ENCODE measurements around the gene PNPLA7.
"Not testable (repeated sequence)": the region's sequence is repeated elsewhere in the genome, so short reads cannot be mapped to it uniquely, and the experiment has no call there.

Gene PNPLA7

GRCh38 chr9:137478962-137479861 lies 71.0 kb downstream of the PNPLA7 start:
- H3K27me3 ChIP-seq (ENCODE audit: control insufficient read depth in 2 of 2, insufficient read depth in 2 of 2, low read length in 2 of 2) = no peaks in the 10 kb centered on the region
- H3K4me1 ChIP-seq (ENCODE audit: control insufficient read depth in 2 of 2, insufficient read depth in 2 of 2, low read length in 2 of 2) = no peaks in the 10 kb centered on the region
- no peak overlapping the region for H3K4me3 ChIP-seq (ENCODE audit: low read length in 2 of 2)
- H3K9ac ChIP-seq (ENCODE audit: low read depth in 1 of 2, low read length in 2 of 2) = no peak overlapping the region
- H3K36me3 ChIP-seq (ENCODE audit: control insufficient read depth in 2 of 2, insufficient read depth in 2 of 2, low read length in 2 of 2) = no peaks in the 10 kb centered on the region
- H3K9me3 ChIP-seq (ENCODE audit: control insufficient read depth in 2 of 2, low read length in 2 of 2) = no peaks in the 10 kb centered on the region
- H3K27ac ChIP-seq (ENCODE audit: low read depth in 2 of 2, low read length in 2 of 2) = no peak overlapping the region

DNA sequence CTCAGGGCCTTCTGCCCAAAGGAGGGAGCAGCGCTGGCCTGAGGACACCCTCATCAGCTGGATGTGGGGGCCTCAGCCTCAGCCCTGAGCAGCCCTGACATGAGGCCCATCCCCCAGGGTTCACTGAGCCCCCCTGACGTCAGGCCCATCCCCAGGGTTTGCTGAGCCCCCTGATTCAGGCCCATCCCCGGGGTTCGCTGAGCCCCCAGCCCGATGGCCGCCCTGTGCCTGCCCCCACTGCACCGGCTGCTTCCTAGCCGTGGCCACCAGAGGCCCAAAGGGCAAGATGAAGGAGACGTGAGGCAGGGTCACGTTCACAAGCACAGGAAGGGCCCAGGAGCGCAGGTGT lies 71.6 kb downstream of the PNPLA7 start:
- H3K36me3 ChIP-seq (ENCODE audit: control insufficient read depth in 2 of 2, insufficient read depth in 2 of 2, low read length in 2 of 2) = no peaks in the 10 kb centered on the region
- no peak overlapping the region for H3K4me3 ChIP-seq (ENCODE audit: low read length in 2 of 2)

DNA sequence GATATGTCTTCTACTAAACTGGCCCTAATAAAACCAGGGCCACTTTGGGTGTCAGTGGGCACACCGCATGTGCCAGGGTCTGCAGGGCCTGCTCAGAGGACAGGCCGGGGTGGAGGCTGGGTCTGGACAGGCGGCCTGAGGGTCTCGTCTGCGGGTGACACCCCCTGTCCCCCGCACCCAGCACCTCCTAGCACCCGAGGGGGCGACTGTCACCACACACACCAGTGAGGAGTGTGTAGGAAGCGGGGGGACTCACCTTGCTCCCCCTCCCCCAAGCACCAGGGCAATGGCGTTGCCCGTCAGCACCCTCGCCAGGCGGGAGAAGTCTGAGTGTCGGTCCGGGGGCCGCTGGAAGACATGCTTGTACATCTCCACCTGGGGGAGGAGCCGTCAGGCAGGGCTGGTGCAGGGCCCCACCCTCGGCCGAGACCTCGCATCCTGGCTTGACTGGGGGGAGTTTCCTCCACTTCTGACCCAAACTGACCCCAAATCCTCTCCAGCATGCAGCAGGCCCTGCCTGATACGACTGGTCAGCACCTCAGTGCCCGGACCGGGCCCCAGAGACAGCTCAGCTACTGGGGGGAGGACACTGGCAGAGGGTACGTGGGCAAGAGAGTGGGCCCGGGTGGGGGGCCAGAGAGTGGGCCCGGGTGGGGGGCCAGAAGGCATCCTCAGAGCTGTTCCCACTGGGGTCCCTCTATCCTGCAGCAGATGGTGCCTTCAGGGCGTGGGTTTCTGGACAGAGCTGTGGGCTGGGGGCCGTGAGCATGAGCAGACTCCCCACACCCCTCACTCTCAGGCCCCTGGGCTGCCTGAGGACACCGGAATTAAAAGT lies 72.2 kb downstream of the PNPLA7 start:
- no peak overlapping the region for H3K27ac ChIP-seq (ENCODE audit: low read depth in 2 of 2, low read length in 2 of 2)

More for the DNA sequence above, 71.6 kb downstream of the PNPLA7 start:
- H3K4me1 ChIP-seq (ENCODE audit: control insufficient read depth in 2 of 2, insufficient read depth in 2 of 2, low read length in 2 of 2) = no peaks in the 10 kb centered on the region
- no peak overlapping the region for H3K9ac ChIP-seq (ENCODE audit: low read depth in 1 of 2, low read length in 2 of 2)
- H3K27me3 ChIP-seq (ENCODE audit: control insufficient read depth in 2 of 2, insufficient read depth in 2 of 2, low read length in 2 of 2) = no peaks in the 10 kb centered on the region
- no peak overlapping the region for H3K27ac ChIP-seq (ENCODE audit: low read depth in 2 of 2, low read length in 2 of 2)
- H3K9me3 ChIP-seq (ENCODE audit: control insufficient read depth in 2 of 2, low read length in 2 of 2) = no peaks in the 10 kb centered on the region

DNA sequence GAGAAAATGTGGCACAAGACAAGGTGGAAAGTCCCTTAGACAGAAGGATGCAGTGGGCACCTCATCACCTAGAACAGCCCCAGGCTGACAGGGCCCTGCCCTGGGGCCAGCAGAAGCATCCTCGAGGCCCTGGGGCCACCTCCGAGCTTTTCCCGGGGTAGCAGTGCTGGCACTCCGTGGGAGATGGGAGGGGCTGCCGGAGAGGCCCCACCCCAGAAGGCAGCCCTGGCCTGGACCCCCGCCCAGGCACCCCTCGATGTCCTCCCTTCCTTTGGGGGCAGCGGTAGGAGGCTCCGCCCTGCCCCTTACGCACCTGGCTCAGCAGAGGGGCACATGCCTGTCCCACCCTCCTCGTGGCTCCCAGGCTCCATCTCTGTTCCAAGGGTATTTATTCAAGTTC lies 73.3 kb downstream of the PNPLA7 start:
- H3K4me3 ChIP-seq (ENCODE audit: low read length in 2 of 2) = no peak overlapping the region

More for the DNA sequence above, 72.2 kb downstream of the PNPLA7 start:
- Histone ChIP-seq H3K36me3 (ENCODE audit: control insufficient read depth in 2 of 2, insufficient read depth in 2 of 2, low read length in 2 of 2) (no peaks in the 10 kb centered on the region), H3K4me3 (ENCODE audit: low read length in 2 of 2) (no peak overlapping the region), H3K4me1 (ENCODE audit: control insufficient read depth in 2 of 2, insufficient read depth in 2 of 2, low read length in 2 of 2) (no peaks in the 10 kb centered on the region), H3K27me3 (ENCODE audit: control insufficient read depth in 2 of 2, insufficient read depth in 2 of 2, low read length in 2 of 2) (no peaks in the 10 kb centered on the region), H3K9me3 (ENCODE audit: control insufficient read depth in 2 of 2, low read length in 2 of 2) (no peaks in the 10 kb centered on the region), H3K9ac (ENCODE audit: low read depth in 1 of 2, low read length in 2 of 2) (no peak overlapping the region)

GRCh38 chr9:137475666-137476065 lies 74.5 kb downstream of the PNPLA7 start:
- H3K4me1 ChIP-seq (ENCODE audit: control insufficient read depth in 2 of 2, insufficient read depth in 2 of 2, low read length in 2 of 2) = no peaks in the 10 kb centered on the region
- no peaks in the 10 kb centered on the region for H3K9me3 ChIP-seq (ENCODE audit: control insufficient read depth in 2 of 2, low read length in 2 of 2)
- H3K9ac ChIP-seq (ENCODE audit: low read depth in 1 of 2, low read length in 2 of 2) = no peak overlapping the region
- no peaks in the 10 kb centered on the region for H3K36me3 ChIP-seq (ENCODE audit: control insufficient read depth in 2 of 2, insufficient read depth in 2 of 2, low read length in 2 of 2)
- H3K4me3 ChIP-seq (ENCODE audit: low read length in 2 of 2) = no peak overlapping the region
- no peaks in the 10 kb centered on the region for H3K27me3 ChIP-seq (ENCODE audit: control insufficient read depth in 2 of 2, insufficient read depth in 2 of 2, low read length in 2 of 2)
- no peak overlapping the region for H3K27ac ChIP-seq (ENCODE audit: low read depth in 2 of 2, low read length in 2 of 2)

More for the DNA sequence above, 73.3 kb downstream of the PNPLA7 start:
- no peaks in the 10 kb centered on the region for H3K9me3 ChIP-seq (ENCODE audit: control insufficient read depth in 2 of 2, low read length in 2 of 2)
- H3K9ac ChIP-seq (ENCODE audit: low read depth in 1 of 2, low read length in 2 of 2) = no peak overlapping the region
- H3K36me3 ChIP-seq (ENCODE audit: control insufficient read depth in 2 of 2, insufficient read depth in 2 of 2, low read length in 2 of 2) = no peaks in the 10 kb centered on the region
- no peaks in the 10 kb centered on the region for H3K4me1 ChIP-seq (ENCODE audit: control insufficient read depth in 2 of 2, insufficient read depth in 2 of 2, low read length in 2 of 2)
- no peak overlapping the region for H3K27ac ChIP-seq (ENCODE audit: low read depth in 2 of 2, low read length in 2 of 2)
- no peaks in the 10 kb centered on the region for H3K27me3 ChIP-seq (ENCODE audit: control insufficient read depth in 2 of 2, insufficient read depth in 2 of 2, low read length in 2 of 2)

DNA sequence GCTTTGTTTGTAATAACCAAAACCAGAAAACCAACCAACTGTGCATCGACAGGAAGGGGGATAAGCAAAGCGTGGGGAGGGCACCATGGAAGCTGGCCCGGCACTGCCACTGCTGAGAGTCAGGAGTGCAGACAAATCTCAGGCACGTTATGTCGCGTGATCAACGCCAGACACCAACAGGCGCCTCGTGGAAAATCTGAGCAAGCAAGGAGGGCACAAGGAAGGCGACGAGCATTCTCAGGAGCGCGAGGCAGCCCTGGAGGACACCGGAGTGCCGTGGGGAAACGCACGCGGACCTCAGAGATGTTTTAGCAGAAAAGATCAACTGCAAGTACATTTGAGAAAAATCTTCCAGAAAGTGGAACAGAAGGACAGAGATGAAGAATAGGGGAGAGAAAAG lies 75.9 kb downstream of the PNPLA7 start:
- Histone ChIP-seq H3K9ac (ENCODE audit: low read depth in 1 of 2, low read length in 2 of 2) (no peak overlapping the region), H3K4me1 (ENCODE audit: control insufficient read depth in 2 of 2, insufficient read depth in 2 of 2, low read length in 2 of 2) (no peaks in the 10 kb centered on the region), H3K4me3 (ENCODE audit: low read length in 2 of 2) (no peak overlapping the region), H3K36me3 (ENCODE audit: control insufficient read depth in 2 of 2, insufficient read depth in 2 of 2, low read length in 2 of 2) (no peaks in the 10 kb centered on the region), H3K27me3 (ENCODE audit: control insufficient read depth in 2 of 2, insufficient read depth in 2 of 2, low read length in 2 of 2) (no peaks in the 10 kb centered on the region), H3K27ac (ENCODE audit: low read depth in 2 of 2, low read length in 2 of 2) (no peak overlapping the region), H3K9me3 (ENCODE audit: control insufficient read depth in 2 of 2, low read length in 2 of 2) (no peaks in the 10 kb centered on the region)

DNA sequence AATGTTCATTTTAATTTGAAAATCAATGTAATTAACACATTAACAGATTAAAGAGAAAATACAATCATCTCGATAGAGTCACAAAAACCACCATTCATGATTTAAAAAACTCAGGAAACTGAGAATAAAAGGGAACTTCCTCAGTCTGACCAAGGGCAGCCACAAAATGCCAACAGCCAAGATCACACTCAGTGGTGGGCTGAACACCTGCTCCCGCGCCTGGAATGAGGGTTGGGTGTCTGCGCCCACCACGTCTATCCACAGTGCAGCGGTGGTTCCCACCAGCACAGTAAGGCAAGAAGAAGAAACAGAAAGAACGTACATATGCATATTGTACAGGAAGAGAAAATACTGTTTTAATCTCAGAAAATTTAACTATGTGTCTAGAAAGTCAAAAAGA lies 79.4 kb downstream of the PNPLA7 start:
- Histone ChIP-seq H3K9me3 (ENCODE audit: control insufficient read depth in 2 of 2, low read length in 2 of 2) (no peaks in the 10 kb centered on the region), H3K36me3 (ENCODE audit: control insufficient read depth in 2 of 2, insufficient read depth in 2 of 2, low read length in 2 of 2) (no peaks in the 10 kb centered on the region), H3K9ac (ENCODE audit: low read depth in 1 of 2, low read length in 2 of 2) (no peak overlapping the region), H3K4me1 (ENCODE audit: control insufficient read depth in 2 of 2, insufficient read depth in 2 of 2, low read length in 2 of 2) (no peaks in the 10 kb centered on the region), H3K27me3 (ENCODE audit: control insufficient read depth in 2 of 2, insufficient read depth in 2 of 2, low read length in 2 of 2) (no peaks in the 10 kb centered on the region), H3K27ac (ENCODE audit: low read depth in 2 of 2, low read length in 2 of 2) (no peak overlapping the region), H3K4me3 (ENCODE audit: low read length in 2 of 2) (no peak overlapping the region)

- Histone ChIP-seq H3K36me3 (ENCODE audit: control insufficient read depth in 2 of 2, insufficient read depth in 2 of 2, low read length in 2 of 2) (no peaks in the 10 kb centered on the region), H3K9ac (ENCODE audit: low read depth in 1 of 2, low read length in 2 of 2) (no peak overlapping the region), H3K4me1 (ENCODE audit: control insufficient read depth in 2 of 2, insufficient read depth in 2 of 2, low read length in 2 of 2) (no peaks in the 10 kb centered on the region), H3K27ac (ENCODE audit: low read depth in 2 of 2, low read length in 2 of 2) (no peak overlapping the region), H3K9me3 (ENCODE audit: control insufficient read depth in 2 of 2, low read length in 2 of 2) (no peaks in the 10 kb centered on the region), H3K27me3 (ENCODE audit: control insufficient read depth in 2 of 2, insufficient read depth in 2 of 2, low read length in 2 of 2) (no peaks in the 10 kb centered on the region), H3K4me3 (ENCODE audit: low read length in 2 of 2) (no peak overlapping the region)
These were observed 82.3 kb downstream of the PNPLA7 start for GRCh38 chr9:137467896-137468295.

DNA sequence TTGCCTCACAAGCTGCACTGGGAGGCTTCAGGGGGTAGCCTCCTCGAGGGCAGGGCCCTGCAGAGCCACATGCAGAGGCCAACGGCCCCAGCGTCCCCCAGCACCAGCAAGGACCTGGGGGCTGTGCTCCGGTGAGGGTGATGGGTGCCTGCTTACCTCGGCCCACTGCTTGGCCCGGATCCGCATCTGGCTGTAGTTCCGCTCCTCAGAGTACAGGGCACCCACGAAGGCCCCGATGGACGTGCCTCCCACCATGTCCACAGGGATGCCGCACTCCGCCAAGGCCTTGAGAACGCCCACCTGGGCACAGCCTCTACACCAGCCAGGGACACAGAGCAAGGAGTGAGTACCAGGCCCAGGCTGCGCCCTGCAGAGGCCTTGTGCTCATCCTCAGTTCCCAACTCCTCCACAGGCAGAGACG lies 83.0 kb downstream of the PNPLA7 start:
- Histone ChIP-seq H3K36me3 (ENCODE audit: control insufficient read depth in 2 of 2, insufficient read depth in 2 of 2, low read length in 2 of 2) (no peaks in the 10 kb centered on the region), H3K4me1 (ENCODE audit: control insufficient read depth in 2 of 2, insufficient read depth in 2 of 2, low read length in 2 of 2) (no peaks in the 10 kb centered on the region), H3K9me3 (ENCODE audit: control insufficient read depth in 2 of 2, low read length in 2 of 2) (no peaks in the 10 kb centered on the region), H3K9ac (ENCODE audit: low read depth in 1 of 2, low read length in 2 of 2) (no peak overlapping the region), H3K4me3 (ENCODE audit: low read length in 2 of 2) (no peak overlapping the region), H3K27ac (ENCODE audit: low read depth in 2 of 2, low read length in 2 of 2) (no peak overlapping the region), H3K27me3 (ENCODE audit: control insufficient read depth in 2 of 2, insufficient read depth in 2 of 2, low read length in 2 of 2) (no peaks in the 10 kb centered on the region)

DNA sequence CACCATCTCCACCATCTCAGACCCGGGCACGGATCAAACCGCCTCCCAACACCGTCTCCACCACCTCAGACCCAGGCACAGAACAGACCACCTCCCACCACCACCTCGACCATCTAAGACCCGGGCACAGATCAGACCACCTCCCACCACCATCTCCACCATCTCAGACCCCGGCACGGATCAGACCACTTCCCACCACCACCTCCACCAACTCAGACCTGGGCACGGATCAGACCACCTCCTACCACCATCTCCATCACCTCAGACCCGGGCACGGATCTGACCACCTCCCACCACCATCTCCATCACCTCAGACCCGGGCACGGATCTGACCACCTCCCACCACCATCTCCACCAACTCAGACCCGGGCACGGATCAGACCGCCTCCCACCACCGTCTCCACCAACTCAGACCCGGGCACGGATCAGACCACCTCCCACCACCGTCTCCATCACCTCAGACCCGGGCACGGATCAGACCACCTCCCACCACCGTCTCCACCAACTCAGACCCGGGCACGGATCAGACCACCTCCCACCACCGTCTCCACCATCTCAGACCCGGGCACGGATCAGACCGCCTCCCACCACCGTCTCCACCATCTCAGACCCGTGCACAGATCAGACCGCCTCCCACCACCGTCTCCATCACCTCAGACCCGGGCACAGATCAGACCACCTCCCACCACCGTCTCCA lies 83.7 kb downstream of the PNPLA7 start:
- not testable (repeated sequence) for H3K4me1 ChIP-seq (ENCODE audit: control insufficient read depth in 2 of 2, insufficient read depth in 2 of 2, low read length in 2 of 2); H3K4me3 ChIP-seq (ENCODE audit: low read length in 2 of 2); H3K9ac ChIP-seq (ENCODE audit: low read depth in 1 of 2, low read length in 2 of 2); H3K9me3 ChIP-seq (ENCODE audit: control insufficient read depth in 2 of 2, low read length in 2 of 2); H3K27ac ChIP-seq (ENCODE audit: low read depth in 2 of 2, low read length in 2 of 2); H3K27me3 ChIP-seq (ENCODE audit: control insufficient read depth in 2 of 2, insufficient read depth in 2 of 2, low read length in 2 of 2); H3K36me3 ChIP-seq (ENCODE audit: control insufficient read depth in 2 of 2, insufficient read depth in 2 of 2, low read length in 2 of 2)
